NCI-H1436 treated with DMSO at 0.1 percent for 48 hours (cell line): Measurements from ENCODE around the gene DOCK2.
"Not testable (repeated sequence)": the region's sequence is repeated elsewhere in the genome, so short reads cannot be mapped to it uniquely, and the experiment has no call there.

Experiments used
- DNase-seq: peaks from one replicate; lab custom pipeline; 2025; lab: John Stamatoyannopoulos, UW

The DOCK2 gene

DNA sequence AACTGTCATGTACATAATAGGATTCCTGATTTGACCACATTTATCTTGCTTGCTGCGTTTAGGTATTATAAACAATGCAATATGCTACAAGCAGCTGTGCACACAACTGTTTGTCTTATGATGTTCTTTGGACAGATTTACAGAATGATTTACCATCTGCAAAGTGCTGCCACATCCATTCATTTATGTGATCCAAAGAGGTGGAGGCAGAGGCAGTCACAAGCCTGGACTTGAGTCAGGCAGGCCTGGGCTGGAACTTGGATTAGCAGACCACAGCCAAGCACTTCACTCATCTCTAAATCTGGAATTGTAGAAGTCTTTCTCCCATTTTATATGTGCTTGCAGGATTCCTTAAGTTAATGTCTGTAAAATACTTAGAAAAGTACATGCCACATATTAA lies 194.3 kb downstream of the DOCK2 start:
- no peak for DNase-seq

DNA sequence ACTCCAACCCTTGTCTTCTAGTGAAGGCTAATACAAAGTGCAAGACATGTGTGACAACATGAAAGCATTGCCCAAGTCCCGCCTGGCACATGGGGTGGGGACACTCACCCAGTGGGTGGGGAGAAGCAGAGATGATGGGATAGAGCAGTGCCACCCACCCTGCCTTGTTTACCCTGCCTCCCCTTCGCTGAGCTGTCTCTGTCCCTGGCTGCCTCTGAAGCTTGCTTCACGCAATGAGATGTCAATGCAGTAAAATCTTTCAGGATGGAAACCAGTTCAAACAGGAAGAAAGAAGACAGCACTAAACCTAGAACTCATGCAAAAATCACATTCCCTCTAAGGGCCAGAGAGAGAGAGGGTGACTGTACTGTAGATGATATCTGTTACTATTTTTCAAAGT lies 195.2 kb downstream of the DOCK2 start:
- no peak for DNase-seq

DNA sequence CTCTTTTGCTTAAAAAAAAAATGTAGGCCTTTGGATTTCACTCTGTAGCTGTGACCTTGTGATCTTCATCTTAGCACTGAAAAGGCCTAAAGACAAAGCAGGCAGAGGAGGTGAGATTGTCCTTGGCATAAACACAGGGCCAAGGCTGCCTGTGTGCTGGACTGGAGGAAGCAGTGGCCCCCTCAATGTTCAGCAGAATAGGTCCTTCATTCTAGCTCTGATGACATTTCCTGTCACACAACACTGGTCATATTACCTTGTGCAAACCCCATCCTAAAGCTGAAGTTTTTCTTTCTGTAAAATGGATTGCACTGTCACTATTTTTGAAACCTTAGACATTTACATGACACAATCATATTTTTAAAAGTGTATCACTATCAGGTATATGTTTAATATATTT lies 195.8 kb downstream of the DOCK2 start:
- no peak for DNase-seq

DNA sequence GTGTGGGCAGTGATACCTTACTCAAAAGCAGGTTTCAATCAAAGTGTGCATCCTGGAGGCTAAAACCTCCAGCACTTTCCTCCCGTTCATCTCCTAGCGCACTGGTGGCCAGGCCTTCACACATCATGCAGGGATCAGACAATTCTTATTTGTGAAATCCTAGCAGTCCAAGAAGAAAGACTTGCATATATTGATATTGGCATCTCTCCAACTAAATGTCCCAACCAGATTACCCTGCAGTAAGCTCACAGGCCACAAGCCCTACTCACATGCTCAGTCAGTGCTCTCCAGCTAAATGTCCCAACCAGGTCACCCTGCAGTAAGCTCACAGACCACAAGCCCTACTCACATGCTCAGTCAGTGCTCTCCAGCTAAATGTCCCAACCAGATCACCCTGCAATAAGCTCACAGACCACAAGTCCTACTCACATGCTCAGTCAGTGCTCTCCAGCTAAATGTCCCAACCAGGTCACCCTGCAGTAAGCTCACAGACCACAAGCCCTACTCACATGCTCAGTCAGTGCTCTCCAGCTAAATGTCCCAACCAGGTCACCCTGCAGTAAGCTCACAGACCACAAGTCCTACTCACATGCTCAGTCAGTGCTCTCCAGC lies 196.7 kb downstream of the DOCK2 start:
- not testable (repeated sequence) for DNase-seq

DNA sequence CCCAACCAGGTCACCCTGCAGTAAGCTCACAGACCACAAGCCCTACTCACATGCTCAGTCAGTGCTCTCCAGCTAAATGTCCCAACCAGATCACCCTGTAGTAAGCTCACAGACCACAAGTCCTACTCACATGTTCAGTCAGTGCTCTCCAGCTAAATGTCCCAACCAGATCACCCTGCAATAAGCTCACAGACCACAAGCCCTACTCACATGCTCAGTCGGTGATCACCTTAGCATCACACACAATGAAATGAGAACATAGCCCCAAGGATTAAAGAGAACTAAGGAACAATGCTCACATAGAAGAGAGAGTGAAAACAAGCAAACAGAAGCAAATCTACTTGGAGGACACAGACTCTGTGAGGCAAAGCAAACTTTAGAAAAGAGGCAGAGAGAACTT lies 197.5 kb downstream of the DOCK2 start:
- DNase-seq, result not testable (repeated sequence)

DNA sequence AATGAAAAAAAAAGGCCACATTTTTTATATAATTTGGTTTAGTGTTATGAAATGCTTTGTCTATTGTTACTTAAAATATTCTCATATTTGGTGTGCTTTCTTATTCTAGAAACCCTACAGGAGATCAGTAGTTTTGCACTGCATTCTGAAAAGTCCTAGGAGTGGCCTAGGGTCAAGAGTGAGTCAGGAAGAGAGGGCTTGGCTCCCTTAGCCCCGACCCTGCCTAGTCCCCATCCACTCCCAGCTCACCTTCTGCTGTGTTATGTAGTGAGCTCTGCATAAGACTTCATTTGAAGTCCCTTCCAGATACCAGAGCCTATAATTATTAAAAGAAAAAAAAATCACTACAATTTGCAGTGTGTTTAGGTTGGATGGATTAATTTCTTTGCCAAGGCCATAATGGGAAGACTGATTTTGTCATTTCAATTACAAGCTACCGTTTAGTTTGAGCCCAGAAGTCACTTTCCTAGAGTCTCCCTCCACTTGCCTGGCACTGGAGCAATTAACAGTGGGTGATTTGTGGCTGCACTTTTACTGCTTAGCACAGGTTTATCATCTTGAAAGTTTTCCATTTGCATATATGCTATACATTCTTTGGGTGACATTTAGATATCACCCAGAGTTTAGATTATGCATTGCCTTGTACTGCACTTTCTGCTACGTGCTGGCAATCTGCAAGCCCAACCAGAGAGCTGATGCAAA lies 199.9 kb downstream of the DOCK2 start:
- no peak for DNase-seq

DNA sequence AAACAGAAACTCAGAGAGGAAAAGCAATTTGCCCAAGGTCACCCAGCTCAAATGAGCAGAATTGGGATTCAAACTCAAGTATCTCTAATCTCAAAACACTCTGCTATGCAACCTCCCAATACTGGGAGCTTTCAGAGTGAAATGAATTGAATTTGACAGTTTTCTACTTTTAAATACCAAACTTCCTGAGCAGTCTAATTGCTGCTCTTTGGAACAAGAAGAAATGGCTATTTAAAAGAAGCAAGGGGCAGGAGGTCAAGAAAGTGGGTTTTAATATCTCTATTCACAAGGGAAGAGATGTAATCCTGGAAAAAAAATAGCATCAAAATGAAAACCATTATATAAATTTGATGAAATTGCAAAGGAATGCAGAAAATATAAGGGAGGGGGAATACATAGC lies 200.6 kb downstream of the DOCK2 start:
- DNase-seq, result no peak

DNA sequence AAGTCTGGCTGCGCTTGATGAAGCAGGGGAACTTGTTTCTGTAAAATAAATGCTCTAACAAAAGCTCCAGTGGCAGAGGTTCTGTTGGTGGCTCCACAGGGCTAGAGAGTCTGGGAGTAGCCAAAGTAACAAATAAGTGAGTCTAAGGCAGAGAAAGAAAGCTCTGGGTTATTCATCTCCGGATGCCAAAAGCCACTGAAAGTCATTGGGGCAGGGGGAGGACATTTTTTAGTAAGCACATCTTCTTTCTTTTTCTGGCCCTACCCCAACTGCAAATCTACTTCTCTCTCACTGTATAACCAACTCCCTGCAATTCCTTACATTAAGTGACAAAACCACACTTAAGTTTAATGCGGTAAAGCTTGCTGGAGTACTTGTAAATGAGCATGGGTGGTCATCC lies 201.6 kb downstream of the DOCK2 start:
- DNase-seq, result no peak

DNA sequence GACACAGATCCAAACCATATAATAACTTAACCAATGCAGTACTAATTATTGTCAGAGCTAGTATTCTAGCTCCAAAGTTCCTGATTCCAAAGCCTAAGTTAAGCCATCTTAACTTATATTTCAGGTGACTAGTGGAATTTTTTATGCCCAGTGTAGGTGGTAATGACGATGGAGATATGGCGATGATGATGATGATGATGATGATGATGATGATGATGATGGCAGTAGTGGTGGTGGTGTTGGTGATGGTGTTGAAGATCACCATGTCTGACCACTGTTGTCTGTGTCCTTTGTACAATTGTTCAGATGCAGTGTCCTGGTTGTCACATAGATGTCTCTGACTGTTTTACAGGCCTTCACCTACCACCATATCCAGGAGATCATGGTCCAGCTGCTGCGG lies 203.3 kb downstream of the DOCK2 start:
- no peak for DNase-seq

DNA sequence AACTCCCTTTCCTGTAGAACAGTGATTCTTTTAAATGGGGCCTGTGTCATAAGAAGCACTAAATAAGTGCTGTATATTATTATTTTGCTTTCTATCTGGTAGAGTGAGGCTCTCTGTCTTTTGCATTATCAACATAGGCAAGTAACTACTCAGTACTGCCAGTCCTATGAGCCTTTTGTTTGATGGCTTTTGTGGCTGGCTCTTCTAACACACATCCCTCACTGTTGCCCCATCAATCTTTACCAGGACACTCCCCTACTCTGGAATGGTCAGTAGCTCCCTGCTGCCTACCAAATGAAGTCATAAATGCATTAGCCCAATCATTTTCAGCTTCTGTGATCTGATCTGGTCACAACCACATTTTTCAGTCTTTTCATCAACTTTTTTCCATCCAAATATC lies 205.6 kb downstream of the DOCK2 start:
- DNase-seq, result no peak

DNA sequence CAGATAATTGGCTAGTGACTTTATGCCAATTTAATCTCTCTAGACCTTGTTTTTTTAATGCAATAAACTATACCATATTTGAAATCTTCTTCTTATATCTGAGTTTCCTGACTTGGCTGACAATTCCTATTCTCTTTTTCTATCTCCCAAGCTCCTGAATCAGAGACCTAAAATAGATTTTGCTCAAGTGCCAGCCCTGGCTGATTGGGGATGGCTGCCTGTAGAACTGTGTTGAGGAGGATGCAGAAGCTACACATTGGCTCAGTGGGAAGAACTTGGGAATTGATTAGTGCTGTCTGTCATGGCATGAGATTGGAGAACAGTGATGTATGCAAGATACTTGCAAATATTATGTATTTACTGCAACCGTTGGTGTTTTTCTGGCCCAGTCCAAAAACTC lies 210.4 kb downstream of the DOCK2 start:
- no peak for DNase-seq

DNA sequence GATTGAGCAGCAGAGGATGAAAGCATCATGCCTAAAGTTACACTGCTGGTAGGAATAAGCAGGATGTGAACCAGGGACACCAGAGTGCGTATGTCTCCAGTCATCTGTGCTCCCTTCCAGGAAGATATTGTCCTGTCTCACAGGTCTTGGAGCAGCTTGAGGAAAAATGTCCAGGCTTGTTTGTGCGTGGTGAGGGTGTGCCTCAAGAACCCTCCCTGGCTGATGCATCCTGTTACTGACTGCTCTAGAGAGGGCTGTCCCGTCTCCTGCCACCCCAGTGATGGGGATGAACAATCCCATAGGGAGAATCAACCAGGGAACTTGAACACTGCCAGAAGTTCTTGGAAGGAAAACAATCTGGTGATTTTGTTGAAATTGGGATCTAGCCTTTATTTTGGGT lies 211.2 kb downstream of the DOCK2 start:
- DNase-seq, result no peak

DNA sequence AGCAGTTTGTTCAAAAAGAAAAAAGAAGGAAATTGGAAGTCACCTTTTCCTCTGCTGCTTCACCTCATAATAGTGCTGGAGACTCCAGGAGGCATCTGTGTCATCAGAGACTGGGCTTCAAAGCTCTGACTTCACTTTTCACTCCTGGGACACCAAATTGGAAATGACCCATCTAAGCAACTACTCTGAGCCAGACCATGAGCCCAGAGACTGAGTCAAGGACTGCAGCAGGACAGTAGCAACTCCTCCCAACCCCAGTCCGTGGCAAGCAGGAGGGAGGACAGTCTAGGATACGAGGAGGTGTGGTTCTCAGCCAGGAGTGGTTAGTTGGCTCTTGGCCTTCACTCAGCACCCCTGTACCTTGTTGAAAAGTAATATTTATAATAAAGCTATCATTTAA lies 211.7 kb downstream of the DOCK2 start:
- no peak for DNase-seq

DNA sequence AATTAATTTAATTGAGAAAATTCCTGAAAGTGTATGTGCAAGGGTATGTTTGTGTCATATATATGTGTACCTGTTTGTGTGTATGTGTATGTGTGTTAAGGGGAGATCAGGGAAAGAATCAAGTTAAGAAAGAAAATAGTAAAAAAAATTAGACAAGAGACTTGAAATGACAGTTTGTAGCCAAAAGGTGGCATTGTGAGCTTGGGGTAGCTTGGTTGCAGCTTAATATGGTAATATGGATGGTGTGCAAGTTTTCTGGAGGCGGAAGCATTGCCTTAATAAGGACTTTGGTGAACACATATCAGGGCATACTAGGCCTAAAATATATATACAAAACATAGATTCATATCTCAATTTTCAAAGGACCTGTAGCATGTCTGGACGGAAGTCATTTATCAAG lies 213.3 kb downstream of the DOCK2 start:
- no peak for DNase-seq

DNA sequence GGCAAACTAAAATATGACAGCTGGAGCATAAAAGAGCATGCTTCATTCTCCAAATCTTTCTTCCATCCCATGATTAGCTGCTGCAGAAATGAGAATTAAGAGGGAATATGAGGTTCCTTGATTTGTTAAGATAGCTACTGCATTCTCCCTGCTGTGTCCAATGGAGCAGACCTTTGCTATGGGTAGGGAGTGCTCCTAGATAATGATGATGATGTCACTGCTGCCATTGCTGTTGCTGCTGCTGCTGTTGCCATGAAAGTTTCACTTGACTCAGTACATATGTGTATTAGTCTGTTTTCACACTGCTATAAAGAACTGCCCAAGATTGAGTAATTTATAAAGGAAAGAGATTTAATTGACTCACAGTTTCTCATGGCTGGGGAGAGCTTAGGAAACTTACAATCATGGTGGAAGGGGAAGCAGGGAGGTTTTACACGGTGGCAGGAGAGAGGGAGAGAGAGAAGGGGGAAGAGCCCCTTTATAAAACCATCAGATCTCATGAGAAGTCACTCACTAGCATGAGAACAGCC lies 214.3 kb downstream of the DOCK2 start:
- DNase-seq, result no peak

DNA sequence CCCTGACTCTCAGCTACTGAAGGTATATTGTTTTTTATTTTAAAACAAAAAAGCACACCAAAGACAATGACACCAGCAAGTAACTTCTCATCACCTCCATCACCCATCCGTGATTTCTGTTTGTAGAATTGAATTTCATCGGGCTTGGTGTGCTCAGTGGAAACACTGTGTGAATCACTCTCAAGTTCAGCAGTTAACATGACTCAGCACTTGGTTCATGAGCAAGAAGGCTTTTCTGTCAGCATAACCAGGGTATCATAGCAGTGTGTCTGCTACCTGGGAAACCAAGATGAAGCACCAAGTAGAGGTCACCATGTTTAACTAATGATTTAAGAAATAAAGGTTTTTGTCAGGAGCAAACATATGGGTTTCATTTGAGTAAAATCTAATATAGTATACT lies 219.5 kb downstream of the DOCK2 start:
- DNase-seq, result no peak

DNA sequence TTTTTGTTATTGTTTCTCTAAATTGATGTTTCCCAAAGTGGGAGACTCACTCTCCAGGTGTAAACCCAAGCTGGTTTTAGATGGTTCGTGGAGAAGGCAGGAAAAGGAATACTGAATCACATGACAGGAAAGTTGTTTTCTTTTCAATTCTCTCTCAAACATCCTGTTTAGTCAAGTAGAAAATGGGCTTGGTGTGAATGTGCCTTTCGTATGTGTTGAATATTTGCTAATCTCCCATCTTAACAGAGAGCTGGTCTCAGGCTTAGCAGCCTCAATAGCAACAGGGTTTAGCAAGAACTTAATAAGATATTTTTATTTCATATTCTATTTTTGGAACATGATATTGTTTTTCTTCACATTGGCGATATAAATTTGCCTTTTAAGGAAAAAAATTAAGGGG lies 223.5 kb downstream of the DOCK2 start:
- DNase-seq, result no peak

DNA sequence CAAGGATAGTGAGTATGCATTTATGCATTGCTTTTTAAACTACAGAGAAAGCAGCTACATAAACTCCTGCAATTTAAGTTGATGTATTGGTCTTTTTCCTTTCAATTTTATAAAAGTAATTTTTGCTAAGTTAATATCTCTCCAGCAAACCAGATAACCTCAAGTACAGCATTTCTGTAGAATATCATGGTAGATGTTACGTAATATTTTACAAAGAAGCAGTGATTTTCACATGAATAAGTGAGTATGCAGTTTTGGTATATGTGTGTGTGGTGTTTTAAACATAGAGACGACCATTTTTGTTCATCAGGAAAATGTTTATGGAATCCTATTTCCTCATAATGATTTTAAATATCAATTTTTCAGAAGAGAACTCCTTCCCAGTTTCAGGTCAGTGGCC lies 224.4 kb downstream of the DOCK2 start:
- DNase-seq, result no peak

DNA sequence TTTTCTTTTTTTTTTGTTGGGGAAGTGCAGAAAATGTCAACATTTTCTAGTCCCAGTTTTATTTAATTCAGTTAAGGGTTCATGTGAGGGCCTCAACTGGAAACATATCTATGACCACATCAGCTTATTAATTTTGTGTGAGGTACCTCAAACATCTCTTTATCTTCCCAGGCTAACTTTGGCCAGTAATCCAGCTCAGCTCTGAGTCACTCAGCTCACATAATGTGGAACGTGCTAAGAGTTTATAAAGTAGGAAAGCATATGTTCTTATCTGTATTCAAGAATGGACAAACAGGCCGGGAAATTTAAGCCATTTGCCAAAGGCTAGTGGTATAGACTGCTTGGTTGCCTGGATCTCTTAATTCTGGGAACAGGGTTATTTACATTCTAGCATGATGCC lies 224.9 kb downstream of the DOCK2 start:
- DNase-seq, result no peak

DNA sequence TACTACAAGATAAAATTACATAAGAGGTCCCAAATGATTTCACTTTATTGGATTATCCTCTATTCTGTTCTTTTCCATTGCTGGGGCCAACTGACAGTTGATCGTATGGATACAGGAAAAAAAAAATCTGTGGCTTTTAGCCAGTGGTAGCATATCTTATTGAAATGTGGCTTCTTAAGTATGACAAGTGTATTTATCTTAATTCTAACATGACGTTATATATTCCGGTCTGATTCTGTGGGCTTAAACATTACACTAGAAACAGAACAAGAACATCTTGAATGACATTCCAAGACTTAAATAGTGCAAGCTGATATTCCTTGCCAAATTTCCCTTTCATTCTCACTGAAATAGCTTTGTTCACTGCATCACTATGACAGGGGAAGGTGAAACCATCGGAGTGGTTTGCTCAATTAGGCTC lies 225.3 kb downstream of the DOCK2 start:
- DNase-seq, result no peak

DNA sequence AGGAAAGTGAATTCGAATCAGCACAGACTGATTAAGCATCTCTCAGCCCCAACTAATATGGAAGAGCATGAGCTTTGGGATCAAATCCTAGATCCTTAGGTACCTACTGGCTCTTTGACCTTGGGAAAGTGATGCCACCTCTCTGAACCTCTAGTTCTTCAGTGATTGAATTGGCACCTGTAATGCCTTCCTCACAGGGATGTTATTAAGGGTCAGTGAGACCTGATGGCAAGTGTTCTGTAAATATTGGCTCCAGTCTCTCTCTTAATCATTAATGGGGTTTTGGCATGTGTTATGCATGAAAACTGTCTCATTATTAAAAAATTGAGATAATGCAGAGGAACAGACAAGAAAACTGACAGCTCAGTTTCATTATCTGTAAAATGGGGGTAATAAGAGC lies 227.4 kb downstream of the DOCK2 start:
- DNase-seq, result no peak

DNA sequence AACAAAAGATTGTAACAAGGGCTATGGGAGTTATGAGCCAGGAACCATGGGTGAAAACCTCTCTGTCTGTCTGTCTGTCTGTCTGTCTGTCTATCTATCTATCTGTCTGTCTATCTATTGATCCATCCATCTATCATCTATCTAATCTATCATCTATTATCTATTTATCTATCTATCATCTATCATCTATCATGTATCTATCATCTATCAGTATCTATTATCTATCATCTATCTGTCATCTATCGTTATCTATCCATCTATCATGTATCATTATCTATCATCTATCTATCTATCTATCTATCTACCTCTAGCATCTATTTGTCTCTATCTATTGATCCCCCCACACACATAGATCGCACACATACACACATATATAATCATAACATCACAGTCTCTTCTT lies 230.3 kb downstream of the DOCK2 start:
- no peak for DNase-seq

DNA sequence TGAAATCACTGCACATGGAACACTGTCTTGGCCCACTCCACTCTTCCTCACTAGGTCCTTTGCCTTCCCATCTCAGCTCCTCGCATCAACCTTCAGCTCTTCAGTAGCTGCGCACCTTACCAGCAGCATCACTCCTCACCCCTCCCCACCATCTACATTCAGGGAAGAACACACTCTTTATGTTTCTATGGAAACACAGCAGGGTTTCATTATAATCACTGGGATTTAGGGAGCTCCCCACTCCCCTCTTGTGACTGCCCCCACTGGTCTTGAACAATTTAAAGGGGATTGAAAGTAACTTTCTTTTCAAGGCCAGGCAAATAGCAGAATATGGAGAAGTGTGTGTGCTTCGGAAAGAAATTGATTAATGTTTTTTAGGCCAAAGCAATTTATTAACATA lies 232.0 kb downstream of the DOCK2 start:
- DNase-seq, result no peak

DNA sequence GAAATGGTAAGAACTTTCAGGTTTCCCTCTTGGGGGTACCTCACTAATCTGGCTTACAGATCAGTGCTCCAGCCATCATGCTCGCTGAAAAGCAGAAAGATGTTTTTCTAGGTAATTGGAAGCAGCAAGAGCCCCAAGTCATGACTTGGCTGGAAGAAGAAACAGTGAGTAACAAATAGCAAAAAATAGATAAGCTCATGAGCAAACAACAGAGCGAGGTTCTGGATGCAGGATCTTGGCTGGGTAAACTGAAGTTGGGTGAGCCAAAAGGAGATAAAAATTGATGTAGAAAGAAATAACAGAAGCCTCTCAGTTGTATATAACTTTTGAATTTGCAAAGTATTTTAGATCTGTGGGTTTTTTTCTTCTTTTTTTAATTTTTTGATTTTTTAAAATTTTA lies 233.1 kb downstream of the DOCK2 start:
- no peak for DNase-seq
